Measurements from ENCODE around the gene ZNRF3. TPM values are rescaled to one million over a fixed set of nuclear protein-coding genes. Genes with fewer than 3 reads are reported as not detected.
"Not testable (repeated sequence)": the region's sequence is repeated elsewhere in the genome, so short reads cannot be mapped to it uniquely, and the experiment has no call there.

ZNRF3 gene
- total and polyA plus RNA-seq, 7 donors: 2.2 to 8.5 (median 4.9) TPM

DNA sequence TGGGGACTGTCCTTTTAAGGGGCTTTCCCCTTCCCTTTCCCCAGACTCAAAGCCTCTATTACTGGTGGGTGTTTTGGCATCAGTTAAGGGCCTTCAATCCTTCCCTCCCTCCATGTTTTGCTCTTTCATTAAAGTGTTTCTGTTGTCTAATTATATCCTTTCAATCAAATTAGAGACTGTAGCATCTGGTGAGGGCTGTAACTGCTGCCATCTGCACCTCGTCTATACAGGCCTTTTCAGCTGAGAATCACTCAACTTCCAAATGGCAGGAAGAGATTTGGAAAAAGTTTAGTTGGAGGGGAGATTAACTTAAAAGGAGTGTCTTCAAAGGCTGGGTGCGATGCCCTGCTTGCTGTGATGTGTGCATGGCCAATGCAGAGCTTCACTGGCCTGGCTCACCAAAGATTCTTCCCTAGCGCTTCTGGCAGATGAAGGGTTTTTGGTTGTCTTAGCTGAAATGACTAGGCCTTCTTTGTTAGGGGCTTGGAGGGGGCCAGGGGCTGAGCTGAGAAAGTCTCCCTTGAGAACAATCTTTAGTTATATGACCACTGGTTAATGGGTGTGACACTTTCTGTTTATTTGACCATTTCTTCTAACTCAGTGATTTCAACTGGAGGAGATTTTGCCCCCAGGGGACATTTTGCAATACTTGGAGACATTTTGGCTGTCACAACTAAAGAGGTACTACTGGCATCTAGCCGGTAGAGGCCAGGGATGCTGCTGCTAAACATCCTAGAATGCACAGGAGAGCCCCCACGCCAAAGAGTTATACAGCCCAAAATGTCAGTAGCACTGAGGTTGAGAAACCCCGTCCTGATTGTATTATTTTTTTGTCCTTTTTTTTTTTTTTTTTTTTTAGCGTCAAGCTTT is 197.0 kb downstream of the ZNRF3 start:
- peak in 2 of 4 donors; percentile 12 to 41 for ATAC-seq
- intact Hi-C loops (cut with DNase I): no loop called here
- Histone ChIP-seq H3K27me3 (ENCODE audit: insufficient read depth in 3 of 3, low read length in 2 of 3) (no peaks in the 10 kb centered on the region), H3K27ac (no peak overlapping the region), H3K4me1 (peaks cover 21% of the 10 kb centered on the region), H3K9me3 (no peaks in the 10 kb centered on the region), H3K36me3 (ENCODE audit: insufficient read depth in 1 of 2, low read depth in 1 of 2) (no peaks in the 10 kb centered on the region), H3K4me3 (no peak overlapping the region)
- DNase-seq: peak in 1 of 2 donors; percentile 43
- 63 to 79% (median 67%) methylated on average over 7 of the region's 7 CpGs for WGBS, 3 donors
- TF ChIP-seq, protein P1, sequence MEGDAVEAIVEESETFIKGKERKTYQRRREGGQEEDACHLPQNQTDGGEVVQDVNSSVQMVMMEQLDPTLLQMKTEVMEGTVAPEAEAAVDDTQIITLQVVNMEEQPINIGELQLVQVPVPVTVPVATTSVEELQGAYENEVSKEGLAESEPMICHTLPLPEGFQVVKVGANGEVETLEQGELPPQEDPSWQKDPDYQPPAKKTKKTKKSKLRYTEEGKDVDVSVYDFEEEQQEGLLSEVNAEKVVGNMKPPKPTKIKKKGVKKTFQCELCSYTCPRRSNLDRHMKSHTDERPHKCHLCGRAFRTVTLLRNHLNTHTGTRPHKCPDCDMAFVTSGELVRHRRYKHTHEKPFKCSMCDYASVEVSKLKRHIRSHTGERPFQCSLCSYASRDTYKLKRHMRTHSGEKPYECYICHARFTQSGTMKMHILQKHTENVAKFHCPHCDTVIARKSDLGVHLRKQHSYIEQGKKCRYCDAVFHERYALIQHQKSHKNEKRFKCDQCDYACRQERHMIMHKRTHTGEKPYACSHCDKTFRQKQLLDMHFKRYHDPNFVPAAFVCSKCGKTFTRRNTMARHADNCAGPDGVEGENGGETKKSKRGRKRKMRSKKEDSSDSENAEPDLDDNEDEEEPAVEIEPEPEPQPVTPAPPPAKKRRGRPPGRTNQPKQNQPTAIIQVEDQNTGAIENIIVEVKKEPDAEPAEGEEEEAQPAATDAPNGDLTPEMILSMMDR (IDR thresholded peaks at IDR 0.05): no peak

DNA sequence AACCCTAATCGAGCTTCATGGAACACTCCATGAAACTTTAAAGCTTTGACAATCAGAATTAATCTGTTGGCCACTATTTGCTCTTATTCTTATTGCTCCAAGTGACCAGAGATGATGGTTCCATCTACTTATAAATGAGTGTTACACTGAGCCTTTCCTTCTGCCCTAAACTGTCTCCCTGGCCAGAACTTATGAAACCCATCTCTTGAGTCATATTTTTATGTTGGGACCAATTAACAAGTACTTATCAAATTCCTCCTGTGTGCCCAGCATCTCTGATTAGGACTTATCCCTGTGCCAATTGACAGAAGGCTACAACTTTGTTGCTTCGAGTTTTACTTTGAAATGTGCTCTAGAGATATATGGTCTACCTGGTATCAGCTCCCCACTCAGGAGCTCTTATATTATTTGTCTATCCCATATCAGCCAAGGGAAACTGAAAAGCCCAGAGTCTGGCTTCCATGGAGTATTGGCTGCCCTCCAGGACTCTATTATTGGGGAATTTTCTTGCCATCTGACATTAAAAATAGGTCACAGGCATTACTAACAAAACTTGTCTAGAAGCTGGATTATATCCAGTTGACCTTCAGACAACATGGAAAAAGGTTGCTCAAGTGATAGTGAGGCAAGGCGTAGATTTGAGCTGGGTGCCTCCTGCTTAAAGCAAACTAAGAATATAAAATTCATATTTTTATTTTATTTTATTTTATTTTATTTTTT is 198.3 kb downstream of the ZNRF3 start:
- no peaks in the 10 kb centered on the region for H3K9me3 ChIP-seq
- no peak for ATAC-seq
- H3K27me3 ChIP-seq (ENCODE audit: insufficient read depth in 3 of 3, low read length in 2 of 3): no peaks in the 10 kb centered on the region
- intact Hi-C loops (cut with DNase I): no loop called here
- no peak overlapping the region for H3K27ac ChIP-seq
- no peak for DNase-seq
- H3K4me1 ChIP-seq: peaks cover 21% of the 10 kb centered on the region
- H3K36me3 ChIP-seq (ENCODE audit: insufficient read depth in 1 of 2, low read depth in 1 of 2): no peaks in the 10 kb centered on the region
- H3K4me3 ChIP-seq: no peak overlapping the region
- WGBS, 3 donors: 46 to 70% (median 52%) methylated on average over 3 of the region's 3 CpGs
- TF ChIP-seq, protein P1 (IDR thresholded peaks at IDR 0.05): no peak

DNA sequence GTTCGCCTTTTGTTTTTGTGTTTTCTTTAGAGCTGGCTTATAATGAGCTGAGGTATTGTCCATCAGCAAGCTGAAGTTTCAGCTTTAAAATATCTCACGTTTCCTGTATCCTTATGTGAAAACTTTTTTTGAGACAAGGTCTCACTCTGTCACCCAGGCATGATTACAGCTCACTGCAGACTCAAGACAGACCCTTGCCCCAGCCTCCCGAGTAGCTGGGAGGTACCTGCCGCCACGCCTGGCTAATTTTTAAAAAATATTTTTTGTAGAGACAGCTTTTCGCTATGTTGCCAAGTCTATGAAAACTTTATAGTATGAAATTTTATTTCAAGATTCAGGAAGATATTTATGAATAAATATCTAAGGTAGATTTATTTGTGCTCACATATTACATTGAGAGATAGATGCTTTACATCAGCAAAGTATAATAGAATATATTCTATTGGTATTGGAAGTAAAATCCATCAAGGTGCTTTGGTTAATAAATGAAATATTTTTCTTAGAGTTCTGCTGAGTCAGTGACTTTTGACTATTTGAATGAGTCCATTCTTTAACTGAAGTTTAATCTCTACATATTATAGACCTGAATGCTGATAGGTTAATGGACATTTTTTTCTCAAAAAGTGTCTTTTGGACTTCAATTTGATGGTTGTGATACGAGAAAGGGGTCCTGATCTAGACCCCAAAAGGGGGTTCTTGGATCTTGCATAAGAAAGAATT is 199.6 kb downstream of the ZNRF3 start:
- no peaks in the 10 kb centered on the region for H3K9me3 ChIP-seq
- intact Hi-C loops (cut with DNase I): no loop called here
- H3K4me1 ChIP-seq: peaks cover 10% of the 10 kb centered on the region
- no peak overlapping the region for H3K27ac ChIP-seq
- ATAC-seq: no peak
- no peaks in the 10 kb centered on the region for H3K27me3 ChIP-seq (ENCODE audit: insufficient read depth in 3 of 3, low read length in 2 of 3)
- DNase-seq: no peak
- TF ChIP-seq, protein P1 (IDR thresholded peaks at IDR 0.05): no peak
- H3K4me3 ChIP-seq: no peak overlapping the region
- WGBS, 3 donors: 83 to 90% (median 88%) methylated on average over 7 of the region's 7 CpGs
- no peaks in the 10 kb centered on the region for H3K36me3 ChIP-seq (ENCODE audit: insufficient read depth in 1 of 2, low read depth in 1 of 2)

DNA sequence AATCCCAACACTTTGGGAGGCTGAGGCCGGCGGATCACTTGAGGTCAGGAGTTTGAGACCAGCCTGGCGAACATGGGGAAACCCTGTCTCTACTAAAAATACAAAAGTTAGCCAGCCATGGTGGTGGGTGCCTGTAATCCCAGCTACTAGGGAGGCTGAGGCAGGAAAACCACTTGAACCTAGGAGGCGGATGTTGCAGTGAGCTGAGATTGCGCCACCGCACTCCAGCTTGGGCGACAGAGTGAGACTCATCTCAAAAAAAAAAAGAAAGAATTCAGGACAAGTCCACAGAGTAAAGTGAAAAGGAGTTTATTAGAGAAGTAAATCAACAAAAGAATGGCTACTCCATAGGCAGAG is 200.2 kb downstream of the ZNRF3 start:
- H3K9me3 ChIP-seq; ATAC-seq; H3K27ac ChIP-seq; H3K36me3 ChIP-seq (ENCODE audit: insufficient read depth in 1 of 2, low read depth in 1 of 2); DNase-seq; H3K27me3 ChIP-seq (ENCODE audit: insufficient read depth in 3 of 3, low read length in 2 of 3); H3K4me1 ChIP-seq; H3K4me3 ChIP-seq; intact Hi-C loops (cut with DNase I): not testable (repeated sequence)
- 92 to 96% (median 94%) methylated on average over 7 of the region's 7 CpGs for WGBS, 3 donors
